ENCODE measurements around the gene MGAT2. TPM values are rescaled to one million over a fixed set of nuclear protein-coding genes. Genes with fewer than 3 reads are reported as not detected.
"Not testable (repeated sequence)": the region's sequence is repeated elsewhere in the genome, so short reads cannot be mapped to it uniquely, and the experiment has no call there.

Gene MGAT2
- total and polyA plus RNA-seq, 4 donors, result 17.3 to 39.1 (median 32.1) TPM

DNA sequence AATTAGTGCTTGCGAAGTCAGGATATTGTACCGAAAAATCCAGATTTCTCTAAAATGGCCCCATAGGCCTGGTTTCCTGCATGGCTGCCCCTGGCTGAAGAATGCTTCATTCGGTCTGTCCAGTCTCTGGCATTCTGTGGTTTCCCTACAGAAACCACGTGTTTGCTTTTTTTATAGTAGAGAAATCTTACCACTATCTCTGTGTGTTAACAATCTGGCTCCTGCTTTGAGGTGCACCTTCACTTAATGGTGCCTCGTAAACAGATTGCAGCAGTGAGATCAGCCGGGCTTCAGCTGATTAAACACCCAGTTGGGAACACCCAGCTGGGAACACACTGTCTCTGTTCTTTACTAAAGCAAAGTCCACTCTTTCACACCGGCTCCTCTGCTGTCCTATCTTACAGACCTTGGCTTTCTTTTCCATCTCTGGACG is 21.1 kb downstream of the MGAT2 start:
- no peaks in the 10 kb centered on the region for H3K9me3 ChIP-seq (ENCODE audit: control insufficient read depth, insufficient read depth, low read length)
- DNase-seq (ENCODE audit: low read depth in 4 of 6, low spot score in 6 of 6), result peak in 1 of 6 donors; percentile 31
- peaks cover 10% of the 10 kb centered on the region for H3K36me3 ChIP-seq (ENCODE audit: control insufficient read depth, insufficient read depth, low read length)
- WGBS (ENCODE audit: insufficient coverage), result 68% methylated on average over 7 of the region's 8 CpGs
- H3K4me1 ChIP-seq (ENCODE audit: control insufficient read depth, insufficient read depth, low read length), result peaks cover 4% of the 10 kb centered on the region
- no peak overlapping the region for H3K4me3 ChIP-seq (ENCODE audit: low read depth, low read length)
- no peaks in the 10 kb centered on the region for H3K27me3 ChIP-seq (ENCODE audit: control insufficient read depth, insufficient read depth, low read length)
- no peak overlapping the region for H3K27ac ChIP-seq (ENCODE audit: low read depth, low read length)

DNA sequence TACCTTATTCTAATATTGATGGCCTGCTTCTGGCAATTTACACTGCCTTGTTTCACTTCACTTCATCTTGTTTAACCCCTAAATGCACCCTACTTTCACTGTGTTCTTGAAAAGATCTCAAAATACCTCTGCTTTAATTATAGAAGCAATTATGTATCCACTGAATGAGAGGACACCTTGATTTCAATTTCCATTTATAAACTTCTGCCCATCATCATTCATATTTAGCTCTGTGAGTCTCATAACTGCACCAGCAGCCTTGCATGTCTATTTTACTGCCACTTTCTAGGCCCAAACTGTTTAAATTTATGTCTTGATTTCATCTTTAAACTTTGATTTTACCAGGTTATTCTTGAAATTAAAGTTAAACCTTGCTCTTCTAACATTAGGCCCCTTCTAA is 21.6 kb downstream of the MGAT2 start:
- Histone ChIP-seq H3K27ac (ENCODE audit: low read depth, low read length) (no peak overlapping the region), H3K4me1 (ENCODE audit: control insufficient read depth, insufficient read depth, low read length) (peaks cover 3% of the 10 kb centered on the region), H3K4me3 (ENCODE audit: low read depth, low read length) (no peak overlapping the region), H3K36me3 (ENCODE audit: control insufficient read depth, insufficient read depth, low read length) (peaks cover 10% of the 10 kb centered on the region), H3K9me3 (ENCODE audit: control insufficient read depth, insufficient read depth, low read length) (no peaks in the 10 kb centered on the region), H3K27me3 (ENCODE audit: control insufficient read depth, insufficient read depth, low read length) (no peaks in the 10 kb centered on the region)
- no peak for DNase-seq (ENCODE audit: low read depth in 4 of 6, low spot score in 6 of 6)

DNA sequence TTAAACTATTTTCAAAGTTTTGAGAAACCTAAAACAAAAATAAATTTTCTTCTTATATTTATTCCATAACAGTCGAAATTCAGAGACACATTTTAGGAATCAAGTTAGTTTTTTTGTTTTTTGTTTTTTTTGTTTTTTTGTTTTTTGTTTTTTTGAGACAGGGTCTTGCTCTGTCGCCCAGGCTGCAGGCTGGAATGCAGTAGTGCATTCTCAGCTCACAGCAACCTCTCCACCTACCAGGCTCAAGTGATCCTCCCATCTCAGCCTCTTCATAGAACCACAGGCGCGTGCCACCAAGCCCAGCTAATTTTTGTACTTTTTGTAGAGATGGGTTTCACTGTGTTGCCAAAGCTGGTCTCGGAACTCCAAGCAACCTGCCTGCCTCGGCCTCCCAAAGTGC is 32.9 kb downstream of the MGAT2 start:
- Histone ChIP-seq H3K27ac (ENCODE audit: low read depth, low read length) (no peak overlapping the region), H3K4me1 (ENCODE audit: control insufficient read depth, insufficient read depth, low read length) (no peaks in the 10 kb centered on the region), H3K4me3 (ENCODE audit: low read depth, low read length) (no peak overlapping the region), H3K27me3 (ENCODE audit: control insufficient read depth, insufficient read depth, low read length) (no peaks in the 10 kb centered on the region), H3K9me3 (ENCODE audit: control insufficient read depth, insufficient read depth, low read length) (no peaks in the 10 kb centered on the region), H3K36me3 (ENCODE audit: control insufficient read depth, insufficient read depth, low read length) (no peaks in the 10 kb centered on the region)
- no CpG with 5 or more reads among the region's 6 CpGs for WGBS (ENCODE audit: insufficient coverage)
- no peak for DNase-seq (ENCODE audit: low read depth in 4 of 6, low spot score in 6 of 6)

DNA sequence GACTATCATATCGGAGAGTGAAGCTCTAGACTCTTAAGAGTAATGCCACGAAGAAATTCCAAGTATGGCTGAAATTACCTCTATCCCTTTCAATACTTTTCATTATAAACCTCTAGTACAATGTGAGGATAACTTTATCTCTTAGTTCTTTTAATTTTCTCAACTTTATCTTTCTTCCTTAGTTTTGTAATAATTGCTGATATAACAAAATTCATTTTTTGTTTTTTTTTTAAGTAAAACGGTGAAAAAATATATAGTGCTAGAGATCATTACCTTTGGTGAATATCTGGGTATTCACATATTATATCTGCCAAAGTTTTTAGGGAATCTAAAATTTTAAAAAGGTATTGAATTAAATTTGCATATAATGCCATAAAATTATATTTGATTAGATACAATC is 33.9 kb downstream of the MGAT2 start:
- no peak overlapping the region for H3K27ac ChIP-seq (ENCODE audit: low read depth, low read length)
- H3K36me3 ChIP-seq (ENCODE audit: control insufficient read depth, insufficient read depth, low read length), result no peaks in the 10 kb centered on the region
- H3K4me1 ChIP-seq (ENCODE audit: control insufficient read depth, insufficient read depth, low read length), result no peaks in the 10 kb centered on the region
- no peaks in the 10 kb centered on the region for H3K27me3 ChIP-seq (ENCODE audit: control insufficient read depth, insufficient read depth, low read length)
- WGBS (ENCODE audit: insufficient coverage), result no CpG with 5 or more reads among the region's 3 CpGs
- no peak overlapping the region for H3K4me3 ChIP-seq (ENCODE audit: low read depth, low read length)
- DNase-seq (ENCODE audit: low read depth in 4 of 6, low spot score in 6 of 6), result no peak
- no peaks in the 10 kb centered on the region for H3K9me3 ChIP-seq (ENCODE audit: control insufficient read depth, insufficient read depth, low read length)

DNA sequence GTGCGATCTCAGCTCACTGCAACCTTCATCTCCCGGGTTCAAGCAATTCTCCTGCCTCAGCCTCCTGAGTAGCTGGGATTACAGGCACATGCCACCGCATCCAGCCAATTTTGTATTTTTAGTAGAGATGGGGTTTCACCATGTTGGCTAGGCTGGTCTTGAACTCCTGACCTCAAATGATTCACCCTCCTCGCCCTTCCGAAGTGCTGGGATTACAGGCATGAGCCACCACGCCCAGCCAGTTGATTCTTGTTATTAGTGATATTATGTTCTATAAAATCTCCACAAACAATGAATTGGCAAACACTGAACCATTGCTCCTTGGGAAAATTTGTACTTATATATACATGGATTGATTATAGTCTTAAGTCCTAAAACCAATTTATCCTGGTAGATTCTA is 36.9 kb downstream of the MGAT2 start:
- not testable (repeated sequence) for DNase-seq (ENCODE audit: low read depth in 4 of 6, low spot score in 6 of 6); H3K27ac ChIP-seq (ENCODE audit: low read depth, low read length); H3K36me3 ChIP-seq (ENCODE audit: control insufficient read depth, insufficient read depth, low read length); H3K9me3 ChIP-seq (ENCODE audit: control insufficient read depth, insufficient read depth, low read length); H3K27me3 ChIP-seq (ENCODE audit: control insufficient read depth, insufficient read depth, low read length); H3K4me3 ChIP-seq (ENCODE audit: low read depth, low read length); H3K4me1 ChIP-seq (ENCODE audit: control insufficient read depth, insufficient read depth, low read length)
- WGBS (ENCODE audit: insufficient coverage), result 100% methylated on average over 2 of the region's 6 CpGs

DNA sequence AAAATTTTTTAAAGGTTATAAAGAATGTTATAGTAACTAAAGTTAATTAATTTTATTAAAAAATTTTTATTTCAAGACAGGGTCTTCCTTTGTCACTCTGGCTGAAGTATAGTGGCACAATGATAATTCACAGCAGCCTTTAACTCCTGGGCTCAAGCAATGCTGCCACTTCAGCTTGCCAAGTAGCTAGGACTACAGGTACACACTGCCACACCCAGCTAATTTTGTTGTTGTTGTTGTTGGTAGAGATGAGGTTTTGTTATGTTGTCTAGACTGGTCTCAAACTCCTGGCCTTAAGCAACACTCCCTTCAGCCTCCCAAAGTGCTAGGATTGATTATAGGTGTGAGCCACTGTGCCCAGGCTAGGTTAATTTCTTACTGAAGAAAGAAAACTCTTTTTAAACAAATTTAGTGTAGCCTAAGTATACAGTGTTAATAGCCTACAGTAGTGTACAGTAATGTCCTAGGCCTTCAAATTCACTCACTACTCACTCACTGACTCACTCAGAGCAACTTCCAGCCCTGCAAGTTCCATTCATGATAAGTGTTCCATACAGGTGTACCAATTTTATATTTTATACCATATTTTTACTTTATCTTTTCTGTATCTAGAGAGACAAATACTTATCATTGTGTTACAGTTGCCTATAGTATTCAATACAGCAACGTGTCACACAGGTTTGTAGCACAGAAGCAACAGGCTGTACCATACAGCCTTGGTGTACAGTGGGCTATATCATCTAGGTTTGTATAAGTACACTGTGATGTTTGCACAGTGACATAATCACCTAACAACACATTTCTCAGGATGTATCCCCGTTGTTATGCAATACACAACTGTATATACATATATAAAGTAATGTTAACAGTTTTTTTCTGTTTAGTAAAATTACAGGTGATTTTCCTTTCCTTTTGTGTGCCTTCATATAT is 39.2 kb downstream of the MGAT2 start:
- DNase-seq (ENCODE audit: low read depth in 4 of 6, low spot score in 6 of 6), result no peak
- Histone ChIP-seq H3K9me3 (ENCODE audit: control insufficient read depth, insufficient read depth, low read length) (no peaks in the 10 kb centered on the region), H3K36me3 (ENCODE audit: control insufficient read depth, insufficient read depth, low read length) (no peaks in the 10 kb centered on the region), H3K27ac (ENCODE audit: low read depth, low read length) (no peak overlapping the region), H3K27me3 (ENCODE audit: control insufficient read depth, insufficient read depth, low read length) (no peaks in the 10 kb centered on the region), H3K4me1 (ENCODE audit: control insufficient read depth, insufficient read depth, low read length) (no peaks in the 10 kb centered on the region), H3K4me3 (ENCODE audit: low read depth, low read length) (no peak overlapping the region)
- WGBS (ENCODE audit: insufficient coverage), result no CpG with 5 or more reads among the region's 2 CpGs

DNA sequence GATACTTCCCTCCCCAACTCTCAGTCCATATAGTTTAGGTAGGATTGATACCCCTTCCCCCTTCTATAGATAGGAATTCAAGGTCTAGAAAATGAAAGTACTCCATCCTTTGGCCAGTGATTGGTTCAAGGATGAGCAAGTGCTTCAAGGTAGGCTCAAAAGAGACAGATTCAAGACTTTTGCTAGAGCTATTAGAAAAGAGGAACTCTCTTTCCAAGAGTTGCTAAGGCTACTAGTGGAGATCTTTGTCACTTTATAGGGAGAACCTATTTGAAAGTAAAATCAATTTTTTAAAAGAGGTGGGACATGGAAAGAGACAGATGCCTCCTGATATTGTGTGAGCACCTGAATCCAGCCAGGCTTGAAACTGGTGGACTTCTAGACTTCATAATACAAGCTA is 49.9 kb downstream of the MGAT2 start:
- no peak for DNase-seq (ENCODE audit: low read depth in 4 of 6, low spot score in 6 of 6)
- Histone ChIP-seq H3K9me3 (ENCODE audit: control insufficient read depth, insufficient read depth, low read length) (no peaks in the 10 kb centered on the region), H3K27me3 (ENCODE audit: control insufficient read depth, insufficient read depth, low read length) (no peaks in the 10 kb centered on the region), H3K4me3 (ENCODE audit: low read depth, low read length) (no peak overlapping the region), H3K36me3 (ENCODE audit: control insufficient read depth, insufficient read depth, low read length) (no peaks in the 10 kb centered on the region), H3K27ac (ENCODE audit: low read depth, low read length) (no peak overlapping the region), H3K4me1 (ENCODE audit: control insufficient read depth, insufficient read depth, low read length) (no peaks in the 10 kb centered on the region)

Small RNA genes within 50 kb of the gene (small RNA-seq; reads per million reads assigned to genes)
- not detected for gene AL139099.3 (ENCODE audit: low replicate concordance)
- gene AL139099.4 (ENCODE audit: low replicate concordance), result not detected
- gene RF00019 (ENCODE audit: low replicate concordance), result not detected

Other genes starting within 250 kb of the MGAT2 start
- 1,000 to 10,000 TPM in 1 of 2 donors, 100 to 1,000 TPM in 1; 808 to 2,775 TPM for gene RPS29, start 34.4 kb upstream of the MGAT2 start, total RNA-seq
- gene RPS29, start 34.4 kb upstream of the MGAT2 start, polyA plus RNA-seq (ENCODE audit: insufficient read length in 2 of 2), result 1,000 to 10,000 TPM; 1,015 to 1,156 TPM
- gene LRR1, start 21.9 kb upstream of the MGAT2 start, total RNA-seq, result 10 to 100 TPM in 1 of 2 donors, 1 to 10 TPM in 1; 9.1 to 11.3 TPM
- gene LRR1, start 21.9 kb upstream of the MGAT2 start, polyA plus RNA-seq (ENCODE audit: insufficient read length in 2 of 2), result 10 to 100 TPM in 1 of 2 donors, 1 to 10 TPM in 1; 6.8 to 10.0 TPM
- 100 to 1,000 TPM in 1 of 2 donors, 10 to 100 TPM in 1; 77.6 to 249 TPM for gene RPL36AL, start 173 bp upstream of the MGAT2 start, total RNA-seq
- 100 to 1,000 TPM; 136 to 153 TPM for gene RPL36AL, start 173 bp upstream of the MGAT2 start, polyA plus RNA-seq (ENCODE audit: insufficient read length in 2 of 2)
- gene DNAAF2, start 14.4 kb downstream of the MGAT2 start, total RNA-seq, result 10 to 100 TPM in 1 of 2 donors, 1 to 10 TPM in 1; 9.0 to 12.2 TPM
- gene DNAAF2, start 14.4 kb downstream of the MGAT2 start, polyA plus RNA-seq (ENCODE audit: insufficient read length in 2 of 2), result 10 to 100 TPM; 13.3 to 13.6 TPM
- gene POLE2, start 67.4 kb downstream of the MGAT2 start, total RNA-seq, result 10 to 100 TPM; 10.6 to 20.1 TPM
- 10 to 100 TPM in 1 of 2 donors, 1 to 10 TPM in 1; 8.3 to 14.8 TPM for gene POLE2, start 67.4 kb downstream of the MGAT2 start, polyA plus RNA-seq (ENCODE audit: insufficient read length in 2 of 2)
- 10 to 100 TPM; 13.4 to 14.9 TPM for gene KLHDC1, start 72.3 kb downstream of the MGAT2 start, total RNA-seq
- gene KLHDC1, start 72.3 kb downstream of the MGAT2 start, polyA plus RNA-seq (ENCODE audit: insufficient read length in 2 of 2), result 1 to 10 TPM; 4.7 to 7.9 TPM
- gene KLHDC2, start 147.4 kb downstream of the MGAT2 start, total RNA-seq, result 100 to 1,000 TPM in 1 of 2 donors, 10 to 100 TPM in 1; 96.3 to 116 TPM
- gene KLHDC2, start 147.4 kb downstream of the MGAT2 start, polyA plus RNA-seq (ENCODE audit: insufficient read length in 2 of 2), result 10 to 100 TPM; 88.9 to 96.1 TPM
- gene NEMF, start 232.0 kb downstream of the MGAT2 start, total RNA-seq, result 100 to 1,000 TPM; 101 to 111 TPM
- gene NEMF, start 232.0 kb downstream of the MGAT2 start, polyA plus RNA-seq (ENCODE audit: insufficient read length in 2 of 2), result 10 to 100 TPM; 54.5 to 67.3 TPM